ENCODE measurements around the gene DHRS12.

The DHRS12 gene

GRCh38 chr13:51737609-51738008, 66.4 kb downstream of the DHRS12 start:
- no peaks in the 10 kb centered on the region for H3K79me2 ChIP-seq (ENCODE audit: control insufficient read depth, insufficient read depth, low read length)
- DNase-seq: no peak
- H2AK5ac ChIP-seq (ENCODE audit: low read length): no peak overlapping the region
- no peak overlapping the region for H3K18ac ChIP-seq (ENCODE audit: low read length)
- H3K23ac ChIP-seq (ENCODE audit: low read length): no peak overlapping the region
- H3K79me1 ChIP-seq (ENCODE audit: low read length): no peaks in the 10 kb centered on the region
- H4K5ac ChIP-seq (ENCODE audit: low read length): no peak overlapping the region
- H3K4me3 ChIP-seq (ENCODE audit: low read length): no peak overlapping the region
- H3K4me2 ChIP-seq (ENCODE audit: low read length): no peak overlapping the region
- H2BK120ac ChIP-seq (ENCODE audit: low read depth, low read length): no peak overlapping the region
- H3K4ac ChIP-seq (ENCODE audit: low read depth, low read length): no peak overlapping the region
- no peaks in the 10 kb centered on the region for H3K36me3 ChIP-seq (ENCODE audit: control insufficient read depth, insufficient read depth, low read length)
- no peak overlapping the region for H2BK15ac ChIP-seq (replicated peaks; ENCODE audit: low read depth)
- H3K9ac ChIP-seq (ENCODE audit: low read length): no peak overlapping the region
- no peaks in the 10 kb centered on the region for H3K27me3 ChIP-seq (ENCODE audit: insufficient read depth, low read length, poor library complexity)
- H3K56ac ChIP-seq (ENCODE audit: low read length): no peak overlapping the region
- peaks cover 2% of the 10 kb centered on the region for H3K4me1 ChIP-seq (ENCODE audit: control insufficient read depth, low read depth, low read length)
- H2BK5ac ChIP-seq (ENCODE audit: low read length): no peak overlapping the region
- no peak overlapping the region for H4K8ac ChIP-seq (ENCODE audit: low read depth, low read length)
- no peak overlapping the region for H3K27ac ChIP-seq (ENCODE audit: low read depth, low read length)
- no CpG with 5 or more reads among the region's 3 CpGs for WGBS (ENCODE audit: extremely low coverage, insufficient coverage, low lambda C conversion rate)

- no peaks in the 10 kb centered on the region for H3K36me3 ChIP-seq (ENCODE audit: control insufficient read depth, insufficient read depth, low read length)
- H3K23ac ChIP-seq (ENCODE audit: low read length): no peak overlapping the region
- no peak overlapping the region for H2BK15ac ChIP-seq (replicated peaks; ENCODE audit: low read depth)
- H3K79me2 ChIP-seq (ENCODE audit: control insufficient read depth, insufficient read depth, low read length): no peaks in the 10 kb centered on the region
- no peak overlapping the region for H3K9ac ChIP-seq (ENCODE audit: low read length)
- H3K27me3 ChIP-seq (ENCODE audit: insufficient read depth, low read length, poor library complexity): no peaks in the 10 kb centered on the region
- no peak overlapping the region for H4K5ac ChIP-seq (ENCODE audit: low read length)
- H2BK120ac ChIP-seq (ENCODE audit: low read depth, low read length): no peak overlapping the region
- H3K4me2 ChIP-seq (ENCODE audit: low read length): no peak overlapping the region
- no peak overlapping the region for H3K18ac ChIP-seq (ENCODE audit: low read length)
- H3K79me1 ChIP-seq (ENCODE audit: low read length): no peaks in the 10 kb centered on the region
- no peak overlapping the region for H3K4ac ChIP-seq (ENCODE audit: low read depth, low read length)
- H4K8ac ChIP-seq (ENCODE audit: low read depth, low read length): no peak overlapping the region
- H2BK5ac ChIP-seq (ENCODE audit: low read length): no peak overlapping the region
- H2AK5ac ChIP-seq (ENCODE audit: low read length): no peak overlapping the region
- no peak overlapping the region for H3K56ac ChIP-seq (ENCODE audit: low read length)
- no peak for DNase-seq
- H3K27ac ChIP-seq (ENCODE audit: low read depth, low read length): no peak overlapping the region
- no CpG with 5 or more reads among the region's 2 CpGs for WGBS (ENCODE audit: extremely low coverage, insufficient coverage, low lambda C conversion rate)
- no peak overlapping the region for H3K4me3 ChIP-seq (ENCODE audit: low read length)
- H3K4me1 ChIP-seq (ENCODE audit: control insufficient read depth, low read depth, low read length): peaks cover 2% of the 10 kb centered on the region
These were observed 69.2 kb downstream of the DHRS12 start for GRCh38 chr13:51734786-51735185.

- no peak overlapping the region for H3K27ac ChIP-seq (ENCODE audit: low read depth, low read length)
- WGBS (ENCODE audit: extremely low coverage, insufficient coverage, low lambda C conversion rate): no CpG with 5 or more reads among the region's 3 CpGs
These were observed 70.3 kb downstream of the DHRS12 start for GRCh38 chr13:51733374-51734298.

GRCh38 chr13:51731759-51732158, 72.2 kb downstream of the DHRS12 start:
- Histone ChIP-seq H3K4me1 (ENCODE audit: control insufficient read depth, low read depth, low read length) (peaks cover 2% of the 10 kb centered on the region), H4K5ac (ENCODE audit: low read length) (no peak overlapping the region)

More at GRCh38 chr13:51733374-51734298, 70.3 kb downstream of the DHRS12 start:
- Histone ChIP-seq H2BK5ac (ENCODE audit: low read length) (no peak overlapping the region), H3K4ac (ENCODE audit: low read depth, low read length) (no peak overlapping the region), H3K27me3 (ENCODE audit: insufficient read depth, low read length, poor library complexity) (no peaks in the 10 kb centered on the region), H3K56ac (ENCODE audit: low read length) (no peak overlapping the region), H3K4me2 (ENCODE audit: low read length) (no peak overlapping the region), H2BK15ac (replicated peaks; ENCODE audit: low read depth) (no peak overlapping the region), H3K9ac (ENCODE audit: low read length) (no peak overlapping the region), H2BK120ac (ENCODE audit: low read depth, low read length) (no peak overlapping the region), H3K79me1 (ENCODE audit: low read length) (no peaks in the 10 kb centered on the region), H3K4me1 (ENCODE audit: control insufficient read depth, low read depth, low read length) (peaks cover 2% of the 10 kb centered on the region), H3K23ac (ENCODE audit: low read length) (no peak overlapping the region), H2AK5ac (ENCODE audit: low read length) (no peak overlapping the region), H3K36me3 (ENCODE audit: control insufficient read depth, insufficient read depth, low read length) (no peaks in the 10 kb centered on the region), H4K5ac (ENCODE audit: low read length) (no peak overlapping the region), H3K18ac (ENCODE audit: low read length) (no peak overlapping the region), H4K8ac (ENCODE audit: low read depth, low read length) (no peak overlapping the region), H3K4me3 (ENCODE audit: low read length) (no peak overlapping the region), H3K79me2 (ENCODE audit: control insufficient read depth, insufficient read depth, low read length) (no peaks in the 10 kb centered on the region)
- DNase-seq: peak; percentile 27

GRCh38 chr13:51730927-51731326, 73.0 kb downstream of the DHRS12 start:
- Histone ChIP-seq H3K4me1 (ENCODE audit: control insufficient read depth, low read depth, low read length) (peaks cover 2% of the 10 kb centered on the region), H4K8ac (ENCODE audit: low read depth, low read length) (no peak overlapping the region), H3K4me2 (ENCODE audit: low read length) (no peak overlapping the region), H3K9ac (ENCODE audit: low read length) (no peak overlapping the region), H3K4me3 (ENCODE audit: low read length) (no peak overlapping the region), H2BK5ac (ENCODE audit: low read length) (no peak overlapping the region), H2AK5ac (ENCODE audit: low read length) (no peak overlapping the region), H3K23ac (ENCODE audit: low read length) (no peak overlapping the region), H3K79me1 (ENCODE audit: low read length) (no peaks in the 10 kb centered on the region), H3K27ac (ENCODE audit: low read depth, low read length) (no peak overlapping the region), H3K4ac (ENCODE audit: low read depth, low read length) (no peak overlapping the region), H3K36me3 (ENCODE audit: control insufficient read depth, insufficient read depth, low read length) (no peaks in the 10 kb centered on the region), H3K56ac (ENCODE audit: low read length) (no peak overlapping the region), H4K5ac (ENCODE audit: low read length) (no peak overlapping the region), H3K79me2 (ENCODE audit: control insufficient read depth, insufficient read depth, low read length) (no peaks in the 10 kb centered on the region), H3K27me3 (ENCODE audit: insufficient read depth, low read length, poor library complexity) (no peaks in the 10 kb centered on the region), H2BK15ac (replicated peaks; ENCODE audit: low read depth) (no peak overlapping the region), H3K18ac (ENCODE audit: low read length) (no peak overlapping the region), H2BK120ac (ENCODE audit: low read depth, low read length) (no peak overlapping the region)
- WGBS (ENCODE audit: extremely low coverage, insufficient coverage, low lambda C conversion rate): no CpG with 5 or more reads among the region's 1 CpG
- DNase-seq: no peak

More at GRCh38 chr13:51731759-51732158, 72.2 kb downstream of the DHRS12 start:
- no peak for DNase-seq
- Histone ChIP-seq H2BK15ac (replicated peaks; ENCODE audit: low read depth) (no peak overlapping the region), H2BK5ac (ENCODE audit: low read length) (no peak overlapping the region), H3K18ac (ENCODE audit: low read length) (no peak overlapping the region), H3K27ac (ENCODE audit: low read depth, low read length) (no peak overlapping the region), H3K4ac (ENCODE audit: low read depth, low read length) (no peak overlapping the region), H4K8ac (ENCODE audit: low read depth, low read length) (no peak overlapping the region), H3K79me1 (ENCODE audit: low read length) (no peaks in the 10 kb centered on the region), H2BK120ac (ENCODE audit: low read depth, low read length) (no peak overlapping the region), H3K9ac (ENCODE audit: low read length) (no peak overlapping the region), H3K4me2 (ENCODE audit: low read length) (no peak overlapping the region), H3K79me2 (ENCODE audit: control insufficient read depth, insufficient read depth, low read length) (no peaks in the 10 kb centered on the region), H3K23ac (ENCODE audit: low read length) (no peak overlapping the region), H3K56ac (ENCODE audit: low read length) (no peak overlapping the region), H3K36me3 (ENCODE audit: control insufficient read depth, insufficient read depth, low read length) (no peaks in the 10 kb centered on the region), H3K27me3 (ENCODE audit: insufficient read depth, low read length, poor library complexity) (no peaks in the 10 kb centered on the region), H2AK5ac (ENCODE audit: low read length) (no peak overlapping the region), H3K4me3 (ENCODE audit: low read length) (no peak overlapping the region)
- WGBS (ENCODE audit: extremely low coverage, insufficient coverage, low lambda C conversion rate): no CpG with 5 or more reads among the region's 4 CpGs

All from mesendoderm (in vitro differentiated cells).